ENCODE results near the gene GCLM. TPM values are rescaled to one million over a fixed set of nuclear protein-coding genes. Genes with fewer than 3 reads are reported as not detected.

The GCLM gene
- total and polyA plus RNA-seq, 2 donors (not counting 3 experiments of a cell fraction or from before 2014, with no cell fraction given) = 12.3 to 55.9 TPM

DNA sequence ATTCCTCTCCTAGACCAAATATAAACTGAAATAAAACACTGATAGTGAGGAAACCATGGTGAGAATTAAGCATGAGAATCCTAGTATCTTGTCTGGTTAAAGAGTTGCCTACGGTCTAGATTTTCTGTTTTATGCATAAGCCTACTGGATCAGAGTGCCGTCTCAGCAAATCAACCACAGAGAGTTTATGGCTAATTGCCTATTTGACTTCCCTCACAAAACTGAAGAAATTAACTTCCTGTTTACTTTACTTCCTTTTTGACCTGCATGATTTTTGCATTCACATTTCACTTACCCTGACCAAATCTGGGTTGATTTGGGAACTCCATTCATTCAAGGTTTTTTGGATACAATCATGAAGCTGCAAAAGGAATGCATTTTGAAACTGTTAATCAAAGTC, 5.0 kb downstream of the GCLM start:
- Histone ChIP-seq H3K79me2 (ENCODE audit: control insufficient read depth, insufficient read depth, low read length) (peaks cover 83% of the 10 kb centered on the region), H3K9ac (replicated peaks; ENCODE audit: extremely low read depth, insufficient read depth, low read length) (no peak overlapping the region), H3K27ac (ENCODE audit: insufficient read depth, low read depth, low read length) (no peak overlapping the region), H3K9me1 (replicated peaks; ENCODE audit: control insufficient read depth, extremely low read depth, insufficient read depth, low read length) (no peaks in the 10 kb centered on the region), H3K4me1 (ENCODE audit: control insufficient read depth, extremely low read depth, insufficient read depth, low read length) (peaks cover 43% of the 10 kb centered on the region), H3K4me3 (replicated peaks in 1 of 3; ENCODE audit: insufficient read depth in 1 of 3, low read depth in 1 of 3, low read length in 3 of 3) (no peak overlapping the region), H3K9me3 (replicated peaks; ENCODE audit: control insufficient read depth, insufficient read depth, low read length) (no peaks in the 10 kb centered on the region), H3K36me3 (ENCODE audit: control insufficient read depth in 2 of 2, extremely low read depth in 1 of 2, insufficient read depth in 2 of 2, low read length in 2 of 2) (peaks cover 0 to 14% of the 10 kb centered on the region in 2 experiments), H2AFZ (ENCODE audit: low read depth, low read length) (no peak overlapping the region), H3K27me3 (ENCODE audit: control insufficient read depth in 2 of 2, insufficient read depth in 2 of 2, low read length in 2 of 2) (no peaks in the 10 kb centered on the region), H4K20me1 (replicated peaks; ENCODE audit: control insufficient read depth, extremely low read depth, insufficient read depth, low read length) (peaks cover 9% of the 10 kb centered on the region), H3K4me2 (ENCODE audit: insufficient read depth, low read length) (peak overlapping the region; percentile 58)
- ChIA-PET CTCF (interaction anchor here (0.8 to 2.4 kb wide), 3 partner anchors 25 to 432 kb away, joined by 4 to 7 read pairs (median 4); partner anchors contain the start of gene DNTTIP2), POLR2A (interaction anchor here (1.0 kb wide), 1 partner anchor 25 kb away, joined by 3 read pairs; the partner anchor contains the start of gene DNTTIP2)
- DNase-seq (ENCODE audit: low read depth, low spot score) (peak; percentile 12), FAIRE-seq (no peak)
- dilution Hi-C loops (cut with MboI; ENCODE audit: extremely low pct_ligation_motif_present, low sequenced_read_pairs) (no loop called here), intact Hi-C loops (cut with micrococcal nuclease) (loop anchor here (10.0 kb wide), 1 partner anchor 331 kb away; the partner anchor contains the start of gene ARHGAP29)
- TF ChIP-seq, protein P1, sequence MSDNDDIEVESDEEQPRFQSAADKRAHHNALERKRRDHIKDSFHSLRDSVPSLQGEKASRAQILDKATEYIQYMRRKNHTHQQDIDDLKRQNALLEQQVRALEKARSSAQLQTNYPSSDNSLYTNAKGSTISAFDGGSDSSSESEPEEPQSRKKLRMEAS (IDR thresholded peaks at IDR 0.05; ENCODE audit: insufficient read depth, insufficient read length) = no peak
- TF ChIP-seq POLR2A (IDR thresholded peaks at IDR 0.05; ENCODE audit: low read depth, low read length) (no peak), MYC (IDR thresholded peaks at IDR 0.05; ENCODE audit: low read depth, low read length) (no peak), JUN (IDR thresholded peaks at IDR 0.05; ENCODE audit: borderline replicate concordance, insufficient read depth, insufficient read length, low read depth) (no peak), POLR2AphosphoS5 (IDR thresholded peaks at IDR 0.05; ENCODE audit: insufficient read depth, low read depth, low read length) (no peak), GATA2 (IDR thresholded peaks at IDR 0.05; ENCODE audit: insufficient read depth, insufficient read length, low read depth, low read length) (no peak), EZH2 (IDR thresholded peaks at IDR 0.05; ENCODE audit: borderline replicate concordance, low read depth, low read length, severe bottlenecking) (no peak)
- no TSS peak for BruUV-seq (replicated peaks)
